H1 (cell line): ENCODE measurements around the gene NUP107. TPM values are rescaled to one million over a fixed set of nuclear protein-coding genes. Genes with fewer than 3 reads are reported as not detected.

Source experiments
- CHD1 ChIP-seq: IDR thresholded peaks from 2 replicates; pipeline ENCODE4 v1.6.1; 2012; ENCODE audit warnings: low read depth, low read length, improper control_type of control experiment
- FOSL1 ChIP-seq: IDR thresholded peaks from 2 replicates; pipeline ENCODE4 v1.6.1; 2011; ENCODE audit warnings: mild to moderate bottlenecking, low read depth, low read length, moderate library complexity; ENCODE audit not compliant: insufficient read depth
- JUND ChIP-seq: IDR thresholded peaks from 2 replicates; pipeline ENCODE4 v1.6.1; 2011; ENCODE audit warnings: mild to moderate bottlenecking, improper control_type of control experiment, low read length
- TAF1 ChIP-seq: IDR thresholded peaks from 2 replicates; pipeline ENCODE4 v1.6.1; 2011; ENCODE audit warnings: mild to moderate bottlenecking, low read depth, low read length
- YY1 ChIP-seq: IDR thresholded peaks from 2 replicates; pipeline ENCODE4 v1.6.1; 2011; ENCODE audit warnings: low read depth, mild to moderate bottlenecking, low read length
- polyA plus RNA-seq, 7 experiments: library from polyadenylated mRNA; depleted of rRNA in 3 of 7; stranded (reverse) in 5 of 7; unstranded in 2 of 7; fragments of >200 nt in 5 of 7; fragments of 200-250 nt in 2 of 7; gene quantifications; 1 replicate in 5 of 7; 2 replicates in 1 of 7; 4 replicates in 1 of 7; pipeline versions ENCODE4 v1.2.1 to v1.2.3, GENCODE V29; 2011 to 2013; ENCODE audit warnings: missing spikeins in 2 of 7, mixed read lengths in 2 of 7
- total RNA-seq: library from RNA; stranded (reverse); fragmentation: NEBNext Ultra II Directional; extraction: Animal tissue kit (Norgen Biotek cat#: 25700); gene quantifications from 2 replicates; pipeline ENCODE4 v1.2.1, GENCODE V29; 2021

NUP107 gene
- total and polyA plus RNA-seq, 2 of the 8 experiments (the other 6 are each of a cell fraction or from before 2014, with no cell fraction given) = 46.1 to 141 TPM

DNA sequence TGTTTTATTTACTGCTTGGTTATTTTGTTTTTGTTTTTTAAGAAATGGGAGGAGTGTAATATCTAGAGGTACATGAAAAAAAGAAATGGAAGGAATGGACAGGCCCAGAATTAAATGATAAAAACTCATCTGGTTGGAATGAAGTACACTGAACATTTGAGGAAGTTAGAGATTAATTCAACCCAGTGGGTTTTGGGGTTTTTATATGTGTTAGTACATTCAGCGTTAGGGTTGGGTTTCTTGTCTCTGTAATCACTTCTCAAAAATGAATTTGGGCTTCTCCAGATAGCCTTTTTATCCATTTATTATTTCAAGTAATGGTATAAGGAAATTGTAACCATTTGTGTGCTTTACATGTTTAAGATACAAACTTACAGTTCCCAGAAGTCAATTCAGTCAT, 19.5 kb upstream of the NUP107 start (continued):
- no peak for TF ChIP-seq FOSL1
- no peak for TF ChIP-seq JUND
- no peak for TF ChIP-seq YY1
- TF ChIP-seq TAF1 = no peak
- TF ChIP-seq CHD1 = no peak
